Middle frontal gyrus (tissue), 1 donor: ENCODE results near the gene SLAMF8.
A peak's percentile ranks its signal among the peaks of the same experiment; 100 is the strongest.

Experiments
- DNase-seq: peaks from one replicate; pipeline ENCODE4 v3.0.0-alpha.2; 2015; ENCODE audit warnings: low spot score; ENCODE audit errors: extremely low spot score

The SLAMF8 gene

DNA sequence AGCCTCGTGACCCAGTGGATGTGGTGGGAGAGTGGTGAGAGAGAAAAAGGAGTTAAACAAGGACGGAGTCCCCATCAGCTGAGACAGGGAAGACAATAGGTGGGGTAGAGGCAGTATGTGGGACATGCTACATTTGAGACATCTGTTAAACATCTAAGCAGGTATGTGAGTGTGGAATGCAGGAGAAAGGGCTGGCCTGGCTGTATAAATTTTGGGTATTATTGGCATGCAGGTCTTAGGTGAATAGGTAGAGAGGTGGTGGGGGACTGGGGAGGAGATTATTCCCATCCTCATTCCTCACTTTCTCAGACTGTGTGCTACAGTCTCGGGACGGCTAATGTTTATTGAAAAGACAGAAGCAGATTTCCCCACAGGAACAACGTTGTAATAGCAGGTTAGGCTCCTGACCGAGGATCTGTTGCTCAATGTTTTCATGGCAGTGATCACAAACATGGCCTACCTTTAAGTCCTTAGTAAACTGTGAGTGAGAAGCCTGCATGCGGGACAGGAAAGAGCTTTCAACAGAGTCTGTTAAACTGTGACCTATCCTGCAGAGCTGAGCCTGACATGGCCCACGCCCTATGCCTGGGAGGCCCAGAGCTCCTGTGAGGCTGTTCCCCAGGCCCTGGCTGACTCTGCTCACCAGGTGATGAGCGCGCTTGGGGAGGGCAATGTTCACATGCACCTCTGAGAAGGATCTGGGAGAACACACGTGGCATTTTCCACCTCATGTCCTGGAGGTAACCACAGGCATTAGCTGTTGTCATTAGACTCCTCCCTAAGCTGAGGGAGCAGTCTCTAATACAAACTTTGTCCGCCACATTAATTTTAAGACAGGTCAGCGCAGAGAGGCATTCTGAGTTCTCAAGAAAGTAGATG lies 19.3 kb downstream of the SLAMF8 start:
- no peak for DNase-seq

DNA sequence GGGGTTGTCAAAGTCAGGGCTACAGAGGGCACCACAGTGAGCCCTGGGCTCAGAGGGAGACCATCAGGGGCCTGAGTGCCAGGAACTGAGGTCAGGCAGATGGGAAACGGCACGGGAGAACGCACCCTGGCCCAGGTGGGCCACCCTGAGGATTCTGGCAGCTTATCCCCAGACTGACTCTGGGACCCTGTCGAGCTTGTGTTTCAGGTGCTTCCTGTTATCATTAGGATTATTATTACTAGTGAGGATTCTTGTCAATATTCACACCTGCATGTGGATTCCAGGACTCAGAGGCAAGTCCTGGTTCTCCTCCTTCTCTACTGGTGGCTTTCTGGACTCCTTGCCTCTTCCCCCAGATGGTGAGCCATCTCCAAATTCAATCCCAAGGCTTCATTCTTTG lies 20.6 kb downstream of the SLAMF8 start:
- no peak for DNase-seq

DNA sequence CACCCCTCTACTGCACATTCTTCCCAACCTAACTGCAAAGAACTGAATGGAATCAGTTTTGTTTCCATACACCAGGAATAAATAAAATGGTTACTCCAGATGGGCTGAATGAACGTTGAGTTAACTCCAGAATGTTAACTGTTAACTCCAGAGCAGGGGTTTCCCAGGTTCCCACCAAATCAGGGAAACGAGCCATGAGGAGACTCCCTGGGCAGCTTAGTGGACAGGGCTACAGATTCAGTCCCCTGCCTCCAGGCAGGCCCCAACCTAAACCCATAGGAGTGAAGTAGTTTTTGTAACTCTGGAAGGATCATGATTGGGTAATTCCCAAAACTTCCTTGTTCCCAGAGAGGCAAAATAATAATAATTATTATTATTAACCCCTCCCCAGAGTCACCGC lies 21.7 kb downstream of the SLAMF8 start:
- DNase-seq, result no peak

DNA sequence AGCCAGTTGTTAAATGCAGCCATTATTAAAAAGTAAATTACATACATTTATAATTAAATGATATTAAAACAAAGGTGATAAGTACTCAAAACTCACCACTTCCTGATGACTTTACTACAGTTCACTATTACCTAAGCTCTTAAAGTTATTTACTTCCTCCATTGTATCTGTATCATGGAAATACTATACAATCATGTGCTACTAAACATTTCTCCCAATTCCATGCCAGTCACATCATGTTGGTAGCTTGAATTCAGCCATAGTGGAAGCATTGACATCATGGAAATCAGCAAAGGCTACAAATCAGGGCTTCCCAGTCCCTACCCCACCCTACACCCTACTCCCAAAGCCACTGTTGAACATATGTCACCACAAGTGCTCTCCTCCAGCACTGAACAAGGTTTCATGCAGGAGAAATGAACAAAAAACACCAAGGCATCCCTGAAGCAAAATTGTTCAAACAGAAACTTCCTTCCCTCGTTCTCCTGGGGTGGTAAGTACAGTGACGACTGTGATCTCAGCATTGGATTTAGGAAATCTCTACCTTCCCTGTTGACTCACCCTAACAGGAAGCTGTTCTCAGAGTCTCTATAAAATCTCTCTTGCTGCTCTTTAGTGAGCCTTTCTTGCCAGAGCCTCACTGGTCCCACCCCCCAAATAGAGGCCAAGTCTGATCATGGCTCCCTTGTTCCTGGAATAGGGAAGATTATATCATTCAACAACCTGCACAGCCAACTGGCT lies 23.1 kb downstream of the SLAMF8 start:
- DNase-seq, result no peak

DNA sequence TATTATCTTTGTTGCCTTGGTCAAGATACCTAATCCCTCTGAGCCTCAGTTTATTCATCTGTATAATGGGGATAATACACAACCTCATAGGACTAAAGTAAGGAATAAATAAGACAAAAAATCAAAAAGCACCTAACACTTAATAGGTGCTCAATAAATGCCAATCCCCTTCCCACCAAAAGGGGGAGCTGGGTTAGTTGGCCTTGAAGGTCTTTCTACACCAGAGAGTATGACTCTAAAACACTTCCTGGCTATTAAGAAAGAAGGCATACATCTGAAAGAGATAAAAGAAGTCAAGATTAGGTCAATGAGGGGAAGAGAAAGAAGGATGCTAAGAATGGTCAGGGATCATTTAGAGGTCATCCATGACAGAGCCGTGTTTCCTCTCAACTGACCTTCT lies 24.7 kb downstream of the SLAMF8 start:
- no peak for DNase-seq

DNA sequence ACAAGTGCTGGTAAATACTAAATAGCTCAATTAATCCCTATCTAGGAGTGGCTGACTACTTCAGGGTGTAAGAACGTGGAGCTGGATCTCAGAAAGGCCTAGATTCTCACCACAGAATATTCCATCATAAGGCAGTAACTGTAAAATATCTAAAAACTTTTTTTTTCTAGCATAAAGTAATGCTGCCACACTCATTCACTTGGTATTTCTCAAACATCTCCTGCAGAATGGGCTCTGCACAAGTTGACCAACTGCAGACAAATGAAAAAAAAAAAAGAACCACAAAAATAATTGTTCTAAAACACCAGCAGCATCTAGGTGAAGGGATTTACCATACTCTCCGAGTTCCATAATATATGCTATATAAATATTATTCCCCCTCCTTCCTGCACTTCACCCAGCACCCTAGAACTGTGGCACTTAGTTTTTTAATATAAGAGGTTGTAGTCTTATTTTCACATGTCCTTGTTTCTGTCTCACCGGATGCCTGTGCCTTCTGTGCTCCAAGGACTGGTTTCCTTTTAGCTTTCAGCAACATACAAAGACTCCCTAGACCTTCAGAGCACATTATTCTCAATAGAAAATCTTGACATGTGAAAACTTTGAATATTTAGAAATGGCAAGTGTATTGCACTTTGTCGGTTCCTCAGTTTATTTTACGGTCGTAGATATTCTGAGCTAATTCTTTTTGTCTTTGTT lies 26.9 kb downstream of the SLAMF8 start:
- DNase-seq, result no peak

DNA sequence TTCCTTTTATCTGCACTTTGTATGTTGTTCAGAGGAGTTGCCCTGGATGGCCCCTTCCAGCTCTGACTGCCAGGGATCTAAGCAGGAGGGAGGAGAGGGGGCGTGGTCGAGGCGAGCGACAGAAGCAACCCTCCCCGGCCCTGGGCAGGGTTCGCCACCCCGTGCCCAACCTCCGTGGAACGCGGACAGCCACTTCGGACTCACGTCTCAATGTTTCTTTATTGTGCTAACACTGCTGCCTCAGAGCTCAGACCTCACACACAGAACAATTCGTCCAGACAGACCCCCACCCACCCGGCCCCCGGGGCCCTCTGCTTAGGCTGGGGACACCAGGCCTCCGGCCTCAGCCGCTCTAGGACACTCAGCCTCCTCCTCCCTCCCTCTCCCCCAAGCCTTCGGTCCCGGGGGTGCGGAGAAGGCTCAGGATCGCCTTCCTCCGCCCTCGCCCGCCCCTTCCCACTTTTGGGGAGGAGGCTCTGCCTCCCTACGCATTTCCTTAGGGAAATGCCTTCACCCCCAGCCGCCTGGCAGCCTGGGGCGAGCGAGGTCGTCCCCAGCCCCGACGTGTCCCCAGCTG lies 27.5 kb downstream of the SLAMF8 start:
- DNase-seq, result no peak

DNA sequence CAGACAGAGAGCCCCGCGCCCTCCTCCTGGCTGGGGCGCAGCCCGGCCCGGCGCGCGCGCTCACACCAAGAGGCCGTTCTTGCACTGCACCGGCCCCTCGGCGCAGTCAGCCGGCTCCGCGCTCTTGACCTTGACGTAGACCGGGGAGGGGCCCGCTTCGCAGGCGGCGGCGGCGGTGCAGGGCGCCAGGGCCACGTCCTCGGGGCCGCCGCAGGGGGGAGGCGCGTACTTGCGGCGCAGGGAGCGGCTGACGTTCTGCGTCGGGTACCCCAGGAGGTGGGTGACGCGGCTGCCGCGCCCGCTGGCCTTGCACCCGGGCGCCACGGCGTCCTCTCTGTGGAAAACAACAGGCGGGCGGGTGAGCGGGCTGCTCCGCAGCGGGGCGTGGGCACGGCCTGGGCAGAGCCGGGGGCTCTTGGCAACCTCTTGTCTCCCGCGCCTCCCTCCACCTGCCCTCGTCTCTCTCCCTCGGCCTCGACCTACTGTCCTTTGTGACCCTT lies 28.1 kb downstream of the SLAMF8 start:
- DNase-seq, result peak; percentile 49

DNA sequence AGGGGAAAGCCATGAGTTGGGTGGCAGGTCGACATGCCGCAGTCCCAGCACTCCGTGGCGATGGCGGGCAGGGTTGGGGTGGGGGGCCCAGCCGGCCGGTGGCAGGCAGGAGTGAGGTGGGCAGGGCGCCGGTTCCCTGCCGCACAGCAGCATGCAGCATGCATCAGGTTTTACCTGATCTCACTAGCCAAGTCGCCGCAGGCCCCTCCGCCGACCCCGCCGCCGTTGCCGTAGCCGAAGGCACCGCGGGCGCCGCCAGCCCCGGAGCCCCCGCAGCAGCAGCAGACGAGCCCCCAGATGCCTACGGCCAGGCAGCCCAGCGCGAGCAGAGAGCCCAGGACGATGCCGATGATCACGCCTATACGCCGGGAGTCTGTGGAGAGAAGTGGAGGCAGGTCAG lies 29.0 kb downstream of the SLAMF8 start:
- no peak for DNase-seq

DNA sequence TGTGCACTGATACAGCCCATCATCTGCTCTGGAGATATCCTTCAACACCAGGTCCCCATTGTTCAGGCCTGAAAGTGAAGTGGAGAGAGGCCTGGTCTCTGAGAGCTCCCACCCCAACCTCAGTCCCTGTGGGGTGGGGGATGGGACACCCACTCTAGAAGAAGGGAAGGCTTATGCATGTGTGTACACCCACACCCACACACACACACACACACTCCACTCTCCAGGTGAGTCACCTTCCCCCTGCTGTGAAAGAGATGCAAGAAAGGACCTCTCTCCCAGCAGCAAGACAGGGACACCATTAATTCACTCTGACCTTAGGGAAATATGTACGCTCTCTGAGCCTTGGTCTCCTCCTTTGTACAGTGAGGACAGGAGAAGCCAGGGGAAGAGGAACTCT lies 29.9 kb downstream of the SLAMF8 start:
- DNase-seq, result no peak

DNA sequence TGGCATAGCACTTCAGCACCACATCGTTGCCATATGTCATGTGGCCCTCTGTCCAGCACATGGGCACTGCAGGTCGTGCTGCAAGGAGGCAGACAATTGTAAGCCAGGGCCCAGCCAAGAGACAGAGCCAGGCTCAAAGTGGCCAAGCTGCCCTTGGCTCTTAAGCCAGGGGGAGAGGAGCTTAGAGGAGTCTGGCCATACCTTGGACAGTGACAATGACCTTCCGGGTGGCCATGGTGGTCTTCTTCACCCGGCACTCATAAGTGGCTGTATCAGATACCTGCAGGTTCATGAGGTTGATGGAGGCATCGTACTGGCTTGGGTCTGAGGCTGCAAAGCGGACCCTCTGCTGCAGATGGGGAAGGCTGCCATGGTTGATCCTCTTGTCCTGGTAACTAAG lies 31.2 kb downstream of the SLAMF8 start:
- no peak for DNase-seq

DNA sequence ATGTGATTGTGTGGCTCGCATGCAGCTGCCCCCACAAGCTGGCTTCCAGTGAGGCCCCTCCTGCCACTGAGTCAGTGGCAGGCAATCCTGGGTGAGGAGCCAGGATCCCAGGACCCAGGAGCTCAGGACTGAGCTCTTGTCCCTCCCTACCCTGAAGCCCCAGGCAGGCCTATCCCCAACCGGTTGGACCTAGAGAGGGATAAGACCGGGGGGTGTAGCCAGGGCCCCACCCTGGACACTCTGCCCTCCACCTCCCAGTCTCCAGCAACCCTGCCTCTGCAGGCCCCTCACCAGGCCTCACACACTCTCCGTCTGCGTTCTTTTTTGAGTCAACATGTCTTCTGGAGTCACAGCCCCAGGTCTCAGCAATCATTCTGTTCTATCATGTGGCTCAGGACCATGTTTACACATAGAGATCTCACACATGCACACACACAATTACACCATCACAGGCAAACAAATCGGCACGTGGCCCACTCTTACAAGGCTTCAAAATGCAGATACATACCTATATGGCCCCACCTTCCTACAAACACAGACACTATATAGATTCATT lies 33.2 kb downstream of the SLAMF8 start:
- DNase-seq, result no peak

DNA sequence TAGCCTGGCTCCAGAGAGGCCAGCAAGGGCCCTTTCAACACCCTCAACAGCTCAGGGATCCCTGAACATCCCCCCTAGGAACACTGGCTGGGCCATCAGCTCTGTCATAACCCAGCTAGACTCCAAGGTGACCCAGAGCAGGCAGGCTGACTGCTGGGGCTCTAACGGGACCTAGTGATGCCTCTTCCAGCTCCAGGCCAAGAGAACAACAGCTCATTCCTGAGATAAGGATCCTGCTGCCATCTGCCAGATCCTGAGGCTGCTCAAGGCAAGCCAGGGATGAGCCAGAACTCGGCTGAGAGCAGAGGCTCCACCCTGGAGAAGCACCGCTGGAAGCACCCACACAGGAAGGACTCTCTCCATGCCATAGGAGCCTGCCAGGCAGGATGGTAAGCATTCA lies 33.8 kb downstream of the SLAMF8 start:
- no peak for DNase-seq

DNA sequence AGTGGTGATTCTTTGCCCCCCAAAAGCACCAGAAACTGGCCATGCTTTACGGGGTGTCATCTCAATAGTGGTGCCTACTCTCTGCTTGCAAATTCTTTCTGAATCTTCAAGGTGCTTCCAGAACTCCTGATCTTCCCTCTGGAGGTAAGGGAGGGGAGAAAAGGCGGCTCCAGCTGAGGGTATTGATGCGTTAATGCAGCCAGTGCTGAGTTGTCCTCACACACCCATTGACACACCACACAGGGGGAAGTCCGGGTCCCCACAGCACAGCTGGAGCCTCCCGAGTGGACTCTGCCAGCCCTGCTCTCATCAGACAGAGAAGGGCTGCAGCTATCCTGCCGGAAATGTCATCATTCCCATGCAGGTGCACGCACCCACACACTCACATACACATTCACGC lies 34.5 kb downstream of the SLAMF8 start:
- DNase-seq, result no peak

DNA sequence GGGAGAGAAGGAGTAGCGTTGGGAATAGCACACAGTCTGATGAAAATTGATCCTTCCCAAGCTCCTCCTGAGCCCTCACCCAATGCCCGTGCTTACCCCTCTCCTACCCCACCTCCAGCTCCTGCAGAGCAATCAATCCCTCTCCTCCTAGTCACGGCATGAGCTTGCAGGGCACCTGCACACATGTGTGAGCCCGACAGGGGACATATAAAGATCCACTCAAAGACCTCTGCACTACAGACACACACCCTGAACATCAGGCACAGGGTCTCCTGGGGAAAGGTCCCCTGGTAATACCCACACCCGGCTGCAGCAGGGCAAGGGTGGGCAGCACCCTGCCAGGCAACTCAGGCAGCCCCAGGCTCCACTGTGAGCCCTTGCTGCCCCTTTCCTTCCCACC lies 35.4 kb downstream of the SLAMF8 start:
- DNase-seq, result no peak

DNA sequence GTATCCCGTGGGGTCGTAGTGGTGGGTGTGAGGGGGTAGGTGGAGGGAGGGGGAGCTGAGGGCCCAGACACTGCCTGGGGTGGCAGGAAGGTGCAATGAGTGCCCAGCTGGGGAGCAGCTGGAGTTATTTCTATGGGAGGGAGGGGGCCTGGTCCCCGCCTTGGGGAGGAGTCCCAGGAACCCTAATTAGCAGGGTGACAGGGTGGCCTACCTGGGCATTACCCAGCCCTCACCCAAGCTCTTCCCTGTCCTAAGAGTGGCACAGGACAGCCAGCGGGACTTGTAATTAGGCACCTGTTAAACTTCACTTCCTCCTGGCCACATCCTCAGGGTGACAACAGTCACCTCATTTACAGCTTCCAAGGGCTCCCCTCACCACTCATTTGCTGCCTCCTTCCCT lies 35.9 kb downstream of the SLAMF8 start, which contains the start of gene VSIG8:
VSIG8 (minus strand) TSS at position 101 of the 400 bp plus-strand sequence. CDS start 136 bp downstream, outside the sequence.
- DNase-seq, result no peak

DNA sequence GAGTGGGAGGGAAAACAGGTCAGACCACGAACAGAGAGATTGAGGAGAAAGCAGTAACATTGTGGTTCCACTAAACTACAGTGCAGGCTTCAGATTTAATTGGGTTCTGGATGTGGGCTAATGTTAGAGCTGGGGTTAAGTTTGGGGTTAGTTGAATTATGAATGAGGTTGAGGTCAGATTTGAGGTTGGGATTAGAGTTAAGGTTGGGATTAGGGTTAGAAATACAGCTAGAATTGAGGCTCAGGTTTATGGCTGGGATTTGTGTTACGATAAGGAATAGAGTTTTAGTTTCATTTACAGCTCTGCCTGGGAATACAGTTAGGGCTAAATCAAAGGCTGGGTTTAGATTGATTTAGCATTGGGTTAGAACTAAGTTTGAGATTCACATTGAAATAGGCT lies 37.6 kb downstream of the SLAMF8 start:
- DNase-seq, result no peak

DNA sequence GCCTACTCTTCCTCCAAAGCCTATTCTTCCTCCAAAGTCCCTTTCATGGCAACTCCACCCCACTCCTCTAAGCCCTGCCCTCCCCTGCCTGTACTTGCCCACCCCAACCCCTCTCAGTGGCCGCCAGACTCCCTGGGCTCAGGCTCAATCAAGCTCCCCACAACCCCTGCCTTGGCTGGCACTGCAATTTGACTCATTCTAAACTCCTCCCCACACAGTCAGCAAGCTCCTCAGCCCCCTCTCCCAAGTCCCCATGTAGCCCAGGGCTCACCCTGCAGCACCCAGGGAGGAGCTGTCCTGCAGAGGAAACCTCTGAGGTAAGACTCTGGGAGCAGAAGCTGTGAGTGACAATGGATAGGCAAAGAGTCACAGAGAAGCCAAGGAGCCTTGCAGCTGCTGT lies 39.4 kb downstream of the SLAMF8 start:
- no peak for DNase-seq

DNA sequence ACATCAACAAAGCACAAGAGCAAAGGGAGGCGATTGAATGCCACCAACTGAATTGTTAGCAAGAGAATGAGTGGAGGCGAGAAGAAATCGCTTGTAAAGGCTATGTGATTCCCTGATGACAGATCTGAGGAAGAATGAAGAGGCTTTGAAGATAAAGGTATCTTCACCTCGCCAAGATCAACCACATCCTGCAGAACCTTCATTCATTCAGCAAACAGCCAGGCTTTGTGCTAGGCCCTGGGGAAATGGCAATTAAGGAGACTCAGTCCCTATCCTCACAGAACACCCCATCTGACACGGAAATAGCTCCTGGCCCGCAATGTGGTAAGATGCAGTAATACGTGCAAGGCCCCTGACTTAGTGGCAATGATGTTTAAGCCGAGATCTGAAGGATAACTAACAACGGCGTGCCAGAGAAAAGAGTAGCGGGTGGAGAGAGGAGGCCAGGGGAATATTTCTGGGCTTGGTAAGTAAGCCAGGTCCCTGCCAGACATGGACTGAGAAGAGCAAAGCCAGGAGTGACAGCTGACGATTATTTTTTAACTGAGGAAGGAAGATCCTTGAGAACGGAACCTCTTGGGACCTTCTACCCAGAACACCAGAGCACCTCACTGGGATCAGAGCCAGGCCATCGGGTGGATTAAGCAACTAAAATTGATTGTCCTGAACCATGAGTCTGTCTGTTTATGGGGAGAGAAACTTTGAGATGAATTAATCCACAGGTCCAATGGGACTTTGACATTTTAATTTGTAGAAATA lies 40.4 kb downstream of the SLAMF8 start:
- DNase-seq, result no peak

DNA sequence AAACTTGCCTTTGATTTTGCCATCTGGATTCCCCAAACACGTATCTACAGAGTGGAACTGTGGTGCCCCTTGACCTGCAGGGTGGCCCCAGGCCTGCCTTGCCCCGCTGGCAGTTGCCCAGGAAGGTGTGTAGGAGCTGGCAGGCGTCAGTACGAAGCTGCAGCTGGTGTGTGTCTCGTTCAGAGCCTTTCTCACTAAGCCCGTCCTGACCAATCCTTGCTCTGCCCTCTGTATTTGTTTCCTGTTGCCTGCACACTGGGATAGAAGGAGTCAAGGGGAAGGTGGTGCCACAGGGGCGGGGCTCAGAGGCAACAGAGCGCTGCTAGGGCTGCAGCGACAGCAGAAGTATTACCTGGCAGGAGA lies 41.0 kb downstream of the SLAMF8 start:
- no peak for DNase-seq

DNA sequence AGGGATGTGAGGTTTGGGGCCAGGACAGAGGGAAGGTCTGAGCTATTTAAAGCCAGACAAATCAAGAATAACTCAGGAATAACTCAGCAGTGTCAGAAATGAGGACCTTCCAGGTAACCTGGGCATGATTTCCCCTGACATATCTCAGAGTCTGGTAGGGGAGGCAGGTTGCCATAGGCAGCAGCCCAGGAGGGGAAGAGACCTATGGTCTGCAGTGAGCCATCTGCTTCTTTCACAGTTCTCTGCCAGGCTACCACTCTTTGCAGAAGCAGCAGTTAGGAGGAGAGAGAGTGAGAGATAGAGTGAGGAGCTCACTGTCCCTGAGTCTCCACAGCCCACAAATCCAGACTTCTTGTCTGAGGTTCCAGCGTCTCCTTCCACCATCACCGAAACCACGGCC lies 42.1 kb downstream of the SLAMF8 start:
- DNase-seq, result no peak
